OCI-LY3 (cell line): ENCODE results near the gene PLD5.

Experiments used
- H2AFZ ChIP-seq: fragments of 200-600, 300-600 bp; shearing (Covaris generic); 2 replicates; pipeline ENCODE4 v1.6.0; 2014; ENCODE audit warnings: antibody characterized with exemption, low read depth, low read length
- H3K27ac ChIP-seq: fragments of 200-600, 300-600 bp; sonication (generic); 2 replicates; pipeline ENCODE4 v1.5.1; 2014; ENCODE audit warnings: mild to moderate bottlenecking, low read length, moderate library complexity, mixed read lengths
- H3K27me3 ChIP-seq: fragments of 200-600, 300-600 bp; sonication (generic); 2 replicates; pipeline ENCODE4 v1.6.1; 2014; ENCODE audit warnings: low read depth, low read length, mixed read lengths
- H3K36me3 ChIP-seq: fragments of 200-600, 300-600 bp; sonication (generic); replicated peaks from 2 replicates; pipeline ENCODE3; 2014; ENCODE audit warnings: low read depth, low read length, mixed read lengths
- H3K4me1 ChIP-seq: fragments of 300-600, 200-600 bp; sonication (generic); 2 replicates; pipeline ENCODE4 v1.6.1; 2014; ENCODE audit warnings: low read length, mixed read lengths
- H3K4me2 ChIP-seq: fragments of 200-600, 300-600 bp; sonication (generic); 2 replicates; pipeline ENCODE4 v1.6.1; 2014; ENCODE audit warnings: low read length, mixed read lengths
- H3K4me3 ChIP-seq: fragments of 300-600, 200-600 bp; sonication (generic); 2 replicates; pipeline ENCODE4 v1.5.1; 2014; ENCODE audit warnings: antibody characterized with exemption, mild to moderate bottlenecking, low read length, moderate library complexity
- H3K79me2 ChIP-seq: fragments of 300-600, 200-600 bp; shearing (Covaris generic); 2 replicates; pipeline ENCODE4 v1.6.1; 2014; ENCODE audit warnings: mild to moderate bottlenecking, low read length, mixed read lengths
- H3K9ac ChIP-seq: fragments of 300-600, 200-600 bp; shearing (Covaris generic); 2 replicates; pipeline ENCODE4 v1.6.0; 2014; ENCODE audit warnings: mild to moderate bottlenecking, low read length, moderate library complexity
- H3K9me3 ChIP-seq: fragments of 200-600, 300-600 bp; shearing (Covaris generic); 2 replicates; pipeline ENCODE4 v1.6.1; 2014; ENCODE audit warnings: low read length, mixed read lengths; ENCODE audit not compliant: insufficient read depth
- H4K20me1 ChIP-seq: fragments of 200-600, 300-600 bp; sonication (generic); 2 replicates; pipeline ENCODE4 v1.6.1; 2016; ENCODE audit warnings: low read length, mixed read lengths; ENCODE audit not compliant: insufficient read depth
- EZH2phosphoT487 ChIP-seq: fragments of 200-600 bp; shearing (Covaris generic); IDR thresholded peaks from 2 replicates; pipeline ENCODE4 v1.6.1; 2018; ENCODE audit warnings: antibody characterized with exemption, mixed run types, low read depth
- TF ChIP-seq, protein P1 (sequence below): fragments of 200-600, 300-600 bp; sonication (generic); IDR thresholded peaks from 2 replicates; pipeline ENCODE4 v1.5.1; 2014; ENCODE audit warnings: antibody characterized with exemption, low read length, low read depth

PLD5 gene

DNA sequence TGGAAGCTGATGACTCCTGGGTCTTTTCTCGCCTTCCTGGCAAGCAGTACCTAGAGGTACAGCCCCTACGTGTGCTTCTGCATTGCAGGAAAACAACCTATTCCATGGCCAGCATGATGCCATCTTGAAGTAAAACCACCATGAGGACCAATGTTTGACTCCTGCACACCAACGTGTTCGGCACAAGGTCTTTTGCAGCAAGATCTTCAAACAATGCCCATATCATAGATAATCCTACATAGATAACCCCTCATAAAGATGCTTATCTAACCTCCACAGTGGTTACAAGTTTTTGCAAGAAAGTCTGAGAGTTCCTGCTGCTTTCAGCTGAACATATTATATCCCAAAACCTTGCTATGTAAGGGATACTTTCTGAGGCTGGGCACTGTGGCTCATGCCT, 384.5 kb downstream of the PLD5 start:
- no peak overlapping the region for H3K27ac ChIP-seq
- no peaks in the 10 kb centered on the region for H3K4me1 ChIP-seq
- no peaks in the 10 kb centered on the region for H3K36me3 ChIP-seq
- H2AFZ ChIP-seq: no peak overlapping the region
- H3K9ac ChIP-seq: no peak overlapping the region
- TF ChIP-seq, protein P1, sequence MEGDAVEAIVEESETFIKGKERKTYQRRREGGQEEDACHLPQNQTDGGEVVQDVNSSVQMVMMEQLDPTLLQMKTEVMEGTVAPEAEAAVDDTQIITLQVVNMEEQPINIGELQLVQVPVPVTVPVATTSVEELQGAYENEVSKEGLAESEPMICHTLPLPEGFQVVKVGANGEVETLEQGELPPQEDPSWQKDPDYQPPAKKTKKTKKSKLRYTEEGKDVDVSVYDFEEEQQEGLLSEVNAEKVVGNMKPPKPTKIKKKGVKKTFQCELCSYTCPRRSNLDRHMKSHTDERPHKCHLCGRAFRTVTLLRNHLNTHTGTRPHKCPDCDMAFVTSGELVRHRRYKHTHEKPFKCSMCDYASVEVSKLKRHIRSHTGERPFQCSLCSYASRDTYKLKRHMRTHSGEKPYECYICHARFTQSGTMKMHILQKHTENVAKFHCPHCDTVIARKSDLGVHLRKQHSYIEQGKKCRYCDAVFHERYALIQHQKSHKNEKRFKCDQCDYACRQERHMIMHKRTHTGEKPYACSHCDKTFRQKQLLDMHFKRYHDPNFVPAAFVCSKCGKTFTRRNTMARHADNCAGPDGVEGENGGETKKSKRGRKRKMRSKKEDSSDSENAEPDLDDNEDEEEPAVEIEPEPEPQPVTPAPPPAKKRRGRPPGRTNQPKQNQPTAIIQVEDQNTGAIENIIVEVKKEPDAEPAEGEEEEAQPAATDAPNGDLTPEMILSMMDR: no peak
- no peak for TF ChIP-seq EZH2phosphoT487
- no peaks in the 10 kb centered on the region for H4K20me1 ChIP-seq
- peaks cover 36% of the 10 kb centered on the region for H3K27me3 ChIP-seq
- H3K4me3 ChIP-seq: no peak overlapping the region
- H3K4me2 ChIP-seq: no peak overlapping the region
- no peaks in the 10 kb centered on the region for H3K79me2 ChIP-seq
- no peaks in the 10 kb centered on the region for H3K9me3 ChIP-seq

DNA sequence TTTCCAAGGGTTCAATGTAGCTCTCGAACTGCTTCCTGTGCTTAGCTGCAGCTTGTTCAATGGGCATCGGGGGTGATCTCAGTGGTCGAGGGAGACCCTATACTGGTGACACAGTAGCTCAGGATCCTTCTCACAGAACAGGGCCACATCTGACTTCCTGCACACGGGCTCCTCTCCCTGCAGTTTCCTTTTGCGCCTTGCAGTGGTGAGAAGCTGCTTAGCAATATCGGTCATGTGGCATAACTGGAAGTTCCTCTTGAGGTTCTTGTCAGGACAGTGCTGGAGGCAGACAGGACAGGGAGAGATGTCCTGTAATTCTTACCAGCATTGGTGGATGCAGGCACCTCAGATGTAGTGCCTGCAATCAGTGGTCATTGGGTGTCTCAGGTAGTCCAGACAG, 385.1 kb downstream of the PLD5 start:
- TF ChIP-seq EZH2phosphoT487: no peak
- TF ChIP-seq, protein P1: no peak
- Histone ChIP-seq H3K4me3 (no peak overlapping the region), H3K36me3 (no peaks in the 10 kb centered on the region), H3K27me3 (peaks cover 36% of the 10 kb centered on the region), H2AFZ (0 out of 2 replicates have a peak overlapping the region, but pooled peaks have one; percentile 19), H3K9me3 (no peaks in the 10 kb centered on the region), H3K79me2 (no peaks in the 10 kb centered on the region), H3K27ac (no peak overlapping the region), H4K20me1 (no peaks in the 10 kb centered on the region), H3K4me1 (no peaks in the 10 kb centered on the region), H3K9ac (no peak overlapping the region), H3K4me2 (no peak overlapping the region)

DNA sequence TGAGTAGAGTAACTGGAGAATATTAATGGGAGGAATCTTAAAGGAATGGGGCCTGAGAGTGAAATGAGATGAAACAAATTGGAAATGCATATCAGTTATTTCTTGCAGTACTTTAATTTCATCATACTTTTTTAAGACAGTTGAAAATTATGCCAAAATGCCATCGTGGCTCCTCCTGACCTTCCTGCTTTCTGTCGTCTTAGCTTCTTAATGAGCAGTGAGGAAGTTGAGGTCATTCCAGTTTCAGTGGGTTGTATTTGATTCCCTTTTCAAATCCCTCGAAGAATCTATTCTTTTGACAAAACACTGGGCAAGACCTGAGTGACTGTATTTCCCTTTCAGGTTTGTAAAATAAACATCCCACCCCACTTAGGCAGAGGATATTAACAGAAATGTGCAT, 390.7 kb downstream of the PLD5 start:
- Histone ChIP-seq H3K27me3 (peaks cover 25% of the 10 kb centered on the region), H3K9ac (no peak overlapping the region), H3K4me3 (no peak overlapping the region), H3K9me3 (no peaks in the 10 kb centered on the region), H3K4me2 (no peak overlapping the region), H3K4me1 (no peaks in the 10 kb centered on the region), H4K20me1 (no peaks in the 10 kb centered on the region), H3K27ac (no peak overlapping the region), H3K36me3 (no peaks in the 10 kb centered on the region), H2AFZ (no peak overlapping the region), H3K79me2 (no peaks in the 10 kb centered on the region)
- no peak for TF ChIP-seq EZH2phosphoT487
- TF ChIP-seq, protein P1: no peak

DNA sequence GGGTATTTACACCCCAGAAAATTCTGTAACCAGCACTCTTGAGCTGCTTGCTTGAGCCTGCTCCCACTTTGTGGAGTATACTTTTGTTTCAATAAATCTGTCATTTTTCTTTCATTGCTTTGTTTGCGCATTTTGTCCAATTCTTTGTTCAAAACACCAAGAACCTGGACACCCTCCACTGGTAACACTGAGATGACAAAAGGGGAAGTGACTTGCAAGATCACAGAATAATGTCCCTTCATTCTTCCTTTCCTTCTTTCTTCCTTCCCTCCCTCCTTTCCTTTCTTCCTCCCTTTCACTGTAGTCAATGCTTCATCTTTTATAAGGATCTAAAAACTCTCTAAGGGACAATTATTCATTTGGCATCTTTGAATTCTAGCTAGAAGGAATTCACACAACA, 391.1 kb downstream of the PLD5 start:
- Histone ChIP-seq H3K9me3 (no peaks in the 10 kb centered on the region), H2AFZ (no peak overlapping the region), H3K36me3 (no peaks in the 10 kb centered on the region), H3K4me3 (no peak overlapping the region), H3K4me1 (no peaks in the 10 kb centered on the region), H3K4me2 (no peak overlapping the region), H3K27ac (no peak overlapping the region), H4K20me1 (no peaks in the 10 kb centered on the region), H3K27me3 (peaks cover 25% of the 10 kb centered on the region), H3K9ac (no peak overlapping the region), H3K79me2 (no peaks in the 10 kb centered on the region)
- no peak for TF ChIP-seq EZH2phosphoT487
- TF ChIP-seq, protein P1: no peak
